Gastrocnemius medialis (tissue), 4 donors: ENCODE results near the gene SQSTM1.

Experiments used
- POLR2A ChIP-seq, 2 donors: fragments of 450-650 bp; IDR thresholded peaks; one replicate each; pipeline ENCODE4 v1.6.1; 2017; ENCODE audit warnings: antibody characterized with exemption in 2 of 2, mild to moderate bottlenecking in 2 of 2, moderate library complexity in 2 of 2
- TF ChIP-seq, protein P1 (sequence below), 5 experiments: fragments of 450-650 bp in 3 of 5; fragments of 200-600 bp in 2 of 5; sonication (generic) in 2 of 5; IDR thresholded peaks in 4 of 5; conservative IDR thresholded peaks in 1 of 5; 1 replicate in 4 of 5; 2 replicates in 1 of 5; pipeline ENCODE4 v1.5.1; 2016 to 2019; ENCODE audit warnings: antibody characterized with exemption in 5 of 5, mild to moderate bottlenecking in 3 of 5, moderate library complexity in 3 of 5

DNA sequence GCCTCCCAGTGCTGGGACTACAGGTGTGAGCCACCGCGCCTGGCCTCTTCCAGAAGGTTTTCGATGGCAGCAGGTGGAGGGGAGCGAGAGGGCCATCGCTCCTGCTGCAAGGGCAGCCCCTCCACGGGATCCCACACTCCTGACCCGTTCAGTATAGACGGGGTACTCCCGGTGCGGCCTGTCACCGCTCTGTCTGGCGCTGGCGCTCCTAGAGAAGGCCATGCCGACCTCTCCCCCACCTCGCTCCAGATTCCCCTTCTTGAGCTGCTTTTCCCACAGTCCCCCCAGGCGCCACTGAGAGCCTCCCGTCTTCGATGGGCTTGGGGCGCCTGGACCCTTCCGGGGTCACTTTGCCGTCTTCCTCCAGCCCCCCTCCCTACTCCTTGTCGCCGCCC is 4.3 kb upstream of the SQSTM1 start:
- TF ChIP-seq, protein P1, sequence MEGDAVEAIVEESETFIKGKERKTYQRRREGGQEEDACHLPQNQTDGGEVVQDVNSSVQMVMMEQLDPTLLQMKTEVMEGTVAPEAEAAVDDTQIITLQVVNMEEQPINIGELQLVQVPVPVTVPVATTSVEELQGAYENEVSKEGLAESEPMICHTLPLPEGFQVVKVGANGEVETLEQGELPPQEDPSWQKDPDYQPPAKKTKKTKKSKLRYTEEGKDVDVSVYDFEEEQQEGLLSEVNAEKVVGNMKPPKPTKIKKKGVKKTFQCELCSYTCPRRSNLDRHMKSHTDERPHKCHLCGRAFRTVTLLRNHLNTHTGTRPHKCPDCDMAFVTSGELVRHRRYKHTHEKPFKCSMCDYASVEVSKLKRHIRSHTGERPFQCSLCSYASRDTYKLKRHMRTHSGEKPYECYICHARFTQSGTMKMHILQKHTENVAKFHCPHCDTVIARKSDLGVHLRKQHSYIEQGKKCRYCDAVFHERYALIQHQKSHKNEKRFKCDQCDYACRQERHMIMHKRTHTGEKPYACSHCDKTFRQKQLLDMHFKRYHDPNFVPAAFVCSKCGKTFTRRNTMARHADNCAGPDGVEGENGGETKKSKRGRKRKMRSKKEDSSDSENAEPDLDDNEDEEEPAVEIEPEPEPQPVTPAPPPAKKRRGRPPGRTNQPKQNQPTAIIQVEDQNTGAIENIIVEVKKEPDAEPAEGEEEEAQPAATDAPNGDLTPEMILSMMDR (IDR thresholded peaks at IDR 0.05 in 4 of 5, conservative IDR thresholded peaks at IDR 0.05 in 1 of 5): no peak
- TF ChIP-seq POLR2A (IDR thresholded peaks at IDR 0.05): no peak
